SK-N-SH (cell line): ENCODE data around the gene SLC45A3. TPM values are rescaled to one million over a fixed set of nuclear protein-coding genes. Genes with fewer than 3 reads are reported as not detected.

Experiments
- CTCF ChIA-PET: fragments of 300-600, 350-600 bp; formaldehyde crosslinking; extraction: SDS; loops from one replicate; lab custom pipeline; 2021; lab: Yijun Ruan, JAX
- POLR2A ChIA-PET: fragments of 350-600 bp; sonication (Branson Sonifier 250); formaldehyde crosslinking; extraction: SDS; loops from one replicate; lab custom pipeline; 2020; ENCODE audit warnings: antibody characterized with exemption, inconsistent platforms; lab: Yijun Ruan, JAX
- DNase-seq: peaks from one replicate; pipeline ENCODE4 v3.0.0; 2012
- H2AFZ ChIP-seq: fragments of 200-600 bp; sonication (generic); 2 replicates; pipeline ENCODE4 v1.8.1; 2016; ENCODE audit warnings: antibody characterized with exemption, mild to moderate bottlenecking, low read depth
- H3F3A ChIP-seq: fragments of 200-600 bp; sonication (generic); replicated peaks from 2 replicates; pipeline ENCODE3; 2016; ENCODE audit warnings: antibody characterized with exemption, mild to moderate bottlenecking; ENCODE audit not compliant: insufficient read depth
- H3K27ac ChIP-seq, 2 experiments: fragments of 200-500 bp in 1 of 2; fragments of 200-600 bp in 1 of 2; sonication (Bioruptor generic) in 1 of 2; sonication (generic), shearing (Covaris generic) in 1 of 2; 2 replicates each; pipeline versions ENCODE4 v1.5.1 to v1.6.1; 2014 to 2016; ENCODE audit warnings: low read depth in 2 of 2, inconsistent platforms in 1 of 2, low read length in 1 of 2, mild to moderate bottlenecking in 1 of 2, mixed read lengths in 1 of 2
- H3K27me3 ChIP-seq: fragments of 200-600 bp; sonication (generic), shearing (Covaris generic); 2 replicates; pipeline ENCODE4 v1.6.1; 2016; ENCODE audit warnings: mixed run types; ENCODE audit not compliant: insufficient read depth
- H3K36me3 ChIP-seq, 2 experiments: fragments of 200-500 bp in 1 of 2; fragments of 200-600 bp in 1 of 2; sonication (Bioruptor generic) in 1 of 2; sonication (generic) in 1 of 2; replicated peaks in 1 of 2; 2 replicates each; pipeline versions ENCODE3 to v1.5.1; 2014 to 2016; ENCODE audit warnings: low read length in 1 of 2, mild to moderate bottlenecking in 1 of 2; ENCODE audit not compliant: insufficient read depth in 2 of 2, control insufficient read depth in 1 of 2
- H3K4me1 ChIP-seq, 2 experiments: fragments of 200-500 bp in 1 of 2; fragments of 200-600 bp in 1 of 2; sonication (Bioruptor generic) in 1 of 2; sonication (generic), shearing (Covaris generic) in 1 of 2; 2 replicates each; pipeline versions ENCODE4 v1.5.1 to v1.6.1; 2014 to 2016; ENCODE audit warnings: low read depth in 1 of 2, low read length in 1 of 2, mixed run types in 1 of 2; ENCODE audit not compliant: insufficient read depth in 2 of 2, control insufficient read depth in 1 of 2
- H3K4me2 ChIP-seq: fragments of 200-600 bp; sonication (generic), shearing (Covaris generic); 2 replicates; pipeline ENCODE4 v1.6.1; 2017; ENCODE audit warnings: mixed run types
- H3K4me3 ChIP-seq, 2 experiments: fragments of 200-500 bp in 1 of 2; fragments of 200-600 bp in 1 of 2; sonication (Bioruptor generic) in 1 of 2; sonication (generic), shearing (Covaris generic) in 1 of 2; 2 replicates each; pipeline versions ENCODE4 v1.5.1 to v1.8.1; 2014 to 2016; ENCODE audit warnings: low read depth in 2 of 2, inconsistent platforms in 1 of 2, low read length in 1 of 2, mild to moderate bottlenecking in 1 of 2, mixed read lengths in 1 of 2, moderate library complexity in 1 of 2
- H3K79me2 ChIP-seq: fragments of 200-600 bp; sonication (generic); 2 replicates; pipeline ENCODE4 v1.8.1; 2017; ENCODE audit warnings: mild to moderate bottlenecking; ENCODE audit not compliant: insufficient read depth
- H3K9ac ChIP-seq: fragments of 200-600 bp; sonication (generic); 2 replicates; pipeline ENCODE4 v1.6.1; 2017; ENCODE audit warnings: mixed run types
- H3K9me2 ChIP-seq: fragments of 200-600 bp; sonication (generic); 2 replicates; pipeline ENCODE4 v1.6.1; 2017; ENCODE audit warnings: mixed run types
- H3K9me3 ChIP-seq: fragments of 200-600 bp; sonication (generic); 2 replicates; pipeline ENCODE4 v1.6.1; 2017; ENCODE audit warnings: mixed run types, mild to moderate bottlenecking, moderate library complexity
- H4K20me1 ChIP-seq: fragments of 200-600 bp; sonication (generic); 2 replicates; pipeline ENCODE4 v1.6.1; 2017; ENCODE audit warnings: mild to moderate bottlenecking, mixed run types; ENCODE audit not compliant: insufficient read depth
- CTCF ChIP-seq: fragments of 200-600 bp; sonication (generic); IDR thresholded peaks from 2 replicates; pipeline ENCODE4 v1.6.1; 2017; ENCODE audit warnings: antibody characterized with exemption, mild to moderate bottlenecking, moderate library complexity
- ELF1 ChIP-seq: IDR thresholded peaks from 2 replicates; pipeline ENCODE4 v1.4.0; 2012
- EP300 ChIP-seq, 2 experiments: IDR thresholded peaks; 2 replicates each; pipeline versions ENCODE4 v1.4.0 to v1.6.1; 2012; ENCODE audit warnings: borderline replicate concordance in 1 of 2, low read depth in 1 of 2, low read length in 1 of 2
- FOSL2 ChIP-seq: IDR thresholded peaks from 2 replicates; pipeline ENCODE4 v1.4.0; 2012; ENCODE audit warnings: low read depth, mild to moderate bottlenecking, moderate library complexity, borderline replicate concordance
- FOXJ3 ChIP-seq: sonication (generic); formaldehyde crosslinking; IDR thresholded peaks from 2 replicates; pipeline ENCODE4 v1.5.1; 2020; ENCODE audit warnings: mild to moderate bottlenecking, missing genetic modification reagents
- FOXM1 ChIP-seq: IDR thresholded peaks from 2 replicates; pipeline ENCODE4 v1.4.0; 2012; ENCODE audit warnings: low read depth, mild to moderate bottlenecking
- GATA2 ChIP-seq: sonication (generic); formaldehyde crosslinking; IDR thresholded peaks from 2 replicates; pipeline ENCODE4 v1.5.0; 2020; ENCODE audit warnings: mild to moderate bottlenecking, missing genetic modification reagents
- MAX ChIP-seq: IDR thresholded peaks from 2 replicates; pipeline ENCODE4 v1.4.0; 2012; ENCODE audit warnings: low read depth
- MEF2A ChIP-seq: IDR thresholded peaks from 2 replicates; pipeline ENCODE4 v1.4.0; 2012; ENCODE audit warnings: low read depth, borderline replicate concordance
- NFIC ChIP-seq: IDR thresholded peaks from 2 replicates; pipeline ENCODE4 v1.4.0; 2012; ENCODE audit warnings: borderline replicate concordance
- POLR2AphosphoS5 ChIP-seq: IDR thresholded peaks from 2 replicates; pipeline ENCODE4 v1.6.1; 2012; ENCODE audit warnings: low read depth, low read length
- RCOR1 ChIP-seq: fragments of 150-350 bp; IDR thresholded peaks from 2 replicates; pipeline ENCODE4 v1.6.1; 2017; ENCODE audit warnings: antibody characterized with exemption, low read length
- REST ChIP-seq: IDR thresholded peaks from 2 replicates; pipeline ENCODE4 v1.6.1; 2012; ENCODE audit warnings: mild to moderate bottlenecking, low read depth, low read length, moderate library complexity
- SIN3A ChIP-seq: IDR thresholded peaks from 2 replicates; pipeline ENCODE4 v1.6.1; 2012; ENCODE audit warnings: low read depth, mild to moderate bottlenecking, low read length, moderate library complexity, borderline replicate concordance
- TCF12 ChIP-seq: IDR thresholded peaks from 2 replicates; pipeline ENCODE4 v1.4.0; 2012
- YY1 ChIP-seq: IDR thresholded peaks from 2 replicates; pipeline ENCODE4 v1.4.0; 2012; ENCODE audit warnings: low read depth, mild to moderate bottlenecking
- WGBS: methylation state at CpG from one replicate; pipeline ENCODE4 v1.1.6; 2017; ENCODE audit warnings: low lambda C conversion rate; 5-methylcytosine and 5-hydroxymethylcytosine counted together
- polyA plus RNA-seq, 3 experiments: library from polyadenylated mRNA; depleted of rRNA; stranded (reverse); fragments of >200 nt; gene quantifications; 2 replicates each; pipeline ENCODE4 v1.2.3, GENCODE V29; 2012
- TF ChIP-seq, protein P1 (sequence below): IDR thresholded peaks from 2 replicates; pipeline ENCODE4; 2012

The SLC45A3 gene
- polyA plus RNA-seq, 1 of the 3 experiments (the other 2 are of a cell fraction), result 4.6 TPM

GRCh38 chr1:205672395-205672889 lies 7.9 kb downstream of the SLC45A3 start (continued):
- TF ChIP-seq FOXM1 (no peak), NFIC (no peak), CTCF (no peak), SIN3A (no peak), FOXJ3 (CRISPR knock-in tag) (no peak), YY1 (no peak), MAX (no peak), POLR2AphosphoS5 (no peak)

GRCh38 chr1:205670611-205671430 lies 9.5 kb downstream of the SLC45A3 start:
- H2AFZ ChIP-seq, result no peak overlapping the region

More at GRCh38 chr1:205670611-205671430, 9.5 kb downstream of the SLC45A3 start:
- H3K79me2 ChIP-seq, result peaks cover 11% of the 10 kb centered on the region
- WGBS, result 93% methylated on average over 8 of the region's 13 CpGs
- no peak overlapping the region for H3K4me2 ChIP-seq
- H3K4me1 ChIP-seq, result peaks cover 0 to 2% of the 10 kb centered on the region in 2 experiments; a peak in 1 of 4 replicates
- no peaks in the 10 kb centered on the region for H3K9me2 ChIP-seq
- CTCF ChIA-PET, result interaction anchor here (1.7 to 18.5 kb wide), 4 partner anchors 11 to 183 kb away, joined by 5 to 214 read pairs (median 8); no protein-coding TSS in a partner anchor
- H4K20me1 ChIP-seq, result no peaks in the 10 kb centered on the region
- no peaks in the 10 kb centered on the region for H3K9me3 ChIP-seq
- H3K4me3 ChIP-seq, result no peak overlapping the region
- TF ChIP-seq RCOR1 (no peak), NFIC (no peak), EP300 (IDR thresholded peaks at IDR 0.05; ENCODE audit: borderline replicate concordance in 1 of 2, low read depth in 1 of 2, low read length in 1 of 2) (no peak), MEF2A (no peak), REST (no peak), TCF12 (no peak), GATA2 (CRISPR knock-in tag) (no peak), ELF1 (no peak), FOSL2 (no peak)
- TF ChIP-seq, protein P1, sequence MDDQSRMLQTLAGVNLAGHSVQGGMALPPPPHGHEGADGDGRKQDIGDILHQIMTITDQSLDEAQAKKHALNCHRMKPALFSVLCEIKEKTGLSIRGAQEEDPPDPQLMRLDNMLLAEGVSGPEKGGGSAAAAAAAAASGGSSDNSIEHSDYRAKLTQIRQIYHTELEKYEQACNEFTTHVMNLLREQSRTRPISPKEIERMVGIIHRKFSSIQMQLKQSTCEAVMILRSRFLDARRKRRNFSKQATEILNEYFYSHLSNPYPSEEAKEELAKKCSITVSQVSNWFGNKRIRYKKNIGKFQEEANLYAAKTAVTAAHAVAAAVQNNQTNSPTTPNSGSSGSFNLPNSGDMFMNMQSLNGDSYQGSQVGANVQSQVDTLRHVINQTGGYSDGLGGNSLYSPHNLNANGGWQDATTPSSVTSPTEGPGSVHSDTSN, result no peak
- H3K36me3 ChIP-seq, result no peaks in the 10 kb centered on the region
- H3K27me3 ChIP-seq, result no peaks in the 10 kb centered on the region
- peak; percentile 20 for DNase-seq
- POLR2A ChIA-PET, result no interaction called here
- H3K9ac ChIP-seq, result no peak overlapping the region
- H3K27ac ChIP-seq, result no peak overlapping the region
- H3F3A ChIP-seq, result no peaks in the 10 kb centered on the region
